H1 (cell line): ENCODE data around the gene NSDHL. TPM values are rescaled to one million over a fixed set of nuclear protein-coding genes. Genes with fewer than 3 reads are reported as not detected.

Source experiments
- CTCF ChIA-PET: fragments of 300-600 bp; sonication (Branson Sonifier 250); formaldehyde crosslinking; loops from one replicate; lab custom pipeline; 2021; ENCODE audit not compliant: partially characterized antibody; lab: Charles Lee
- POLR2A ChIA-PET: fragments of 300-600 bp; sonication (Branson Sonifier 250); formaldehyde crosslinking; loops from one replicate; lab custom pipeline; 2021; ENCODE audit warnings: inconsistent platforms; ENCODE audit not compliant: partially characterized antibody; lab: Charles Lee
- DNase-seq, 2 experiments: peaks; one replicate each; pipeline versions ENCODE4 v3.0.0 to v3.0.0-alpha.2; 2010 to 2022; ENCODE audit warnings: low spot score in 2 of 2, low read depth in 1 of 2, mixed read lengths in 1 of 2
- FAIRE-seq: peaks from 2 replicates; lab custom pipeline; 2011; peaks lifted over from hg19 to GRCh38; lab: Jason Lieb, UNC
- H2AFZ ChIP-seq: 2 replicates; pipeline ENCODE4 v1.8.1; 2012; ENCODE audit warnings: low read length, inconsistent platforms
- H2AK5ac ChIP-seq: 2 replicates; pipeline ENCODE4 v1.6.1; 2013; ENCODE audit warnings: low read depth, low read length
- H2BK120ac ChIP-seq: replicated peaks from 2 replicates; pipeline ENCODE3; 2013; ENCODE audit warnings: low read depth, low read length, inconsistent platforms
- H2BK12ac ChIP-seq: 2 replicates; pipeline ENCODE4 v1.6.1; 2013; ENCODE audit warnings: low read depth, low read length
- H2BK15ac ChIP-seq: 2 replicates; pipeline ENCODE4 v1.6.1; 2013; ENCODE audit warnings: low read length
- H2BK20ac ChIP-seq: 2 replicates; pipeline ENCODE4 v1.6.1; 2013; ENCODE audit warnings: low read length
- H2BK5ac ChIP-seq: 2 replicates; pipeline ENCODE4 v1.6.1; 2013; ENCODE audit warnings: low read depth, low read length
- H3K14ac ChIP-seq: 2 replicates; pipeline ENCODE4 v1.6.1; 2013; ENCODE audit warnings: inconsistent platforms; ENCODE audit not compliant: insufficient read length
- H3K18ac ChIP-seq: 2 replicates; pipeline ENCODE4 v1.6.1; 2013; ENCODE audit warnings: low read length; ENCODE audit errors: extremely low read depth
- H3K23ac ChIP-seq: 2 replicates; pipeline ENCODE4 v1.6.1; 2013; ENCODE audit warnings: inconsistent platforms; ENCODE audit not compliant: insufficient read length
- H3K23me2 ChIP-seq: 2 replicates; pipeline ENCODE4 v1.6.1; 2013; ENCODE audit warnings: low read depth, low read length
- H3K27ac ChIP-seq: 2 replicates; pipeline ENCODE4 v1.6.1; 2011; ENCODE audit warnings: low read depth, low read length, inconsistent platforms
- H3K27me3 ChIP-seq, 4 experiments: replicated peaks in 1 of 4; 1 replicate in 1 of 4; 2 replicates in 3 of 4; pipeline versions ENCODE4 v1.6.1 to v1.8.1; 2011 to 2013; ENCODE audit warnings: low read length in 3 of 4, mild to moderate bottlenecking in 3 of 4, inconsistent platforms in 2 of 4, mixed read lengths in 2 of 4, moderate library complexity in 1 of 4; ENCODE audit not compliant: control insufficient read depth in 3 of 4, insufficient read depth in 3 of 4; ENCODE audit errors: extremely low read depth in 1 of 4
- H3K36me3 ChIP-seq, 4 experiments: 2 replicates each; pipeline versions ENCODE4 v1.6.1 to v1.8.1; 2011 to 2013; ENCODE audit warnings: mild to moderate bottlenecking in 4 of 4, low read length in 3 of 4, moderate library complexity in 2 of 4, control low read depth in 1 of 4, inconsistent platforms in 1 of 4; ENCODE audit not compliant: insufficient read depth in 4 of 4, control insufficient read depth in 2 of 4
- H3K4ac ChIP-seq: replicated peaks from 2 replicates; pipeline ENCODE3; 2013; ENCODE audit warnings: low read length, low read depth, mixed read lengths, inconsistent platforms; ENCODE audit not compliant: insufficient read length
- H3K4me1 ChIP-seq, 4 experiments: replicated peaks in 1 of 4; 1 replicate in 1 of 4; 2 replicates in 3 of 4; pipeline versions ENCODE4 v1.6.1 to v1.8.1; 2011 to 2013; ENCODE audit warnings: low read length in 3 of 4, inconsistent platforms in 2 of 4, mixed read lengths in 1 of 4; ENCODE audit not compliant: insufficient read depth in 4 of 4, control insufficient read depth in 3 of 4
- H3K4me2 ChIP-seq, 2 experiments: 2 replicates each; pipeline versions ENCODE4 v1.6.1 to v1.8.1; 2011 to 2013; ENCODE audit warnings: low read depth in 2 of 2, low read length in 2 of 2, control low read depth in 1 of 2, inconsistent platforms in 1 of 2, mild to moderate bottlenecking in 1 of 2; ENCODE audit not compliant: insufficient read depth in 1 of 2
- H3K4me3 ChIP-seq, 4 experiments: fragments of 200-600, 300-600 bp in 1 of 4; sonication (generic), shearing (Covaris generic), sonication (Bioruptor Twin) in 1 of 4; 2 replicates each; pipeline versions ENCODE4 v1.5.1 to v1.8.1; 2011 to 2016; ENCODE audit warnings: low read length in 4 of 4, low read depth in 3 of 4, control low read depth in 2 of 4, inconsistent platforms in 2 of 4, mild to moderate bottlenecking in 2 of 4, mixed read lengths in 1 of 4, moderate library complexity in 1 of 4; ENCODE audit not compliant: insufficient read depth in 2 of 4; ENCODE audit errors: extremely low read depth in 1 of 4
- H3K56ac ChIP-seq: replicated peaks from 2 replicates; pipeline ENCODE3; 2013; ENCODE audit warnings: low read depth, mild to moderate bottlenecking, mixed read lengths, low read length, inconsistent platforms; ENCODE audit not compliant: insufficient read length
- H3K79me1 ChIP-seq: 2 replicates; pipeline ENCODE4 v1.6.1; 2013; ENCODE audit warnings: low read depth, low read length, control low read depth
- H3K79me2 ChIP-seq, 2 experiments: 2 replicates each; pipeline versions ENCODE4 v1.6.1 to v1.8.1; 2012 to 2013; ENCODE audit warnings: low read length in 2 of 2, mild to moderate bottlenecking in 2 of 2, inconsistent platforms in 1 of 2; ENCODE audit not compliant: insufficient read depth in 2 of 2, control insufficient read depth in 1 of 2
- H3K9ac ChIP-seq, 4 experiments: replicated peaks in 1 of 4; 1 replicate in 1 of 4; 2 replicates in 3 of 4; pipeline versions ENCODE4 v1.6.1 to v1.8.1; 2011 to 2013; ENCODE audit warnings: low read depth in 3 of 4, low read length in 3 of 4, control low read depth in 2 of 4, mild to moderate bottlenecking in 2 of 4, moderate library complexity in 2 of 4, inconsistent platforms in 1 of 4; ENCODE audit errors: extremely low read depth in 1 of 4
- H3K9me3 ChIP-seq, 2 experiments: 2 replicates each; pipeline versions ENCODE4 v1.6.1 to v1.8.1; 2012 to 2013; ENCODE audit warnings: mild to moderate bottlenecking in 2 of 2, moderate library complexity in 2 of 2, control low read depth in 1 of 2, inconsistent platforms in 1 of 2, low read depth in 1 of 2, low read length in 1 of 2, mixed read lengths in 1 of 2; ENCODE audit not compliant: insufficient read depth in 2 of 2
- H4K20me1 ChIP-seq, 2 experiments: replicated peaks in 1 of 2; 2 replicates each; pipeline versions ENCODE3 to v1.8.1; 2011 to 2013; ENCODE audit warnings: inconsistent platforms in 2 of 2, low read length in 2 of 2, mild to moderate bottlenecking in 1 of 2; ENCODE audit not compliant: insufficient read depth in 2 of 2, control insufficient read depth in 1 of 2
- H4K5ac ChIP-seq: 2 replicates; pipeline ENCODE4 v1.6.1; 2013; ENCODE audit warnings: low read length, low read depth, mixed read lengths, inconsistent platforms; ENCODE audit not compliant: insufficient read length
- H4K8ac ChIP-seq: 2 replicates; pipeline ENCODE4 v1.8.0; 2013; ENCODE audit warnings: mild to moderate bottlenecking, moderate library complexity, low read length, inconsistent platforms; ENCODE audit not compliant: insufficient read depth; ENCODE audit errors: extremely low read depth
- H4K91ac ChIP-seq: replicated peaks from 2 replicates; pipeline ENCODE3; 2013; ENCODE audit warnings: low read length, mixed read lengths, inconsistent platforms; ENCODE audit not compliant: insufficient read length
- BACH1 ChIP-seq: IDR thresholded peaks from 2 replicates; pipeline ENCODE4 v1.6.1; 2012; ENCODE audit warnings: low read length, improper control_type of control experiment
- BRCA1 ChIP-seq: IDR thresholded peaks from 2 replicates; pipeline ENCODE4 v1.6.1; 2012; ENCODE audit warnings: low read depth, low read length, improper control_type of control experiment
- CTCF ChIP-seq, 3 experiments: IDR thresholded peaks; 1 replicate in 2 of 3; 2 replicates in 1 of 3; pipeline versions ENCODE4 v1.5.1 to v1.6.1; 2011; ENCODE audit warnings: low read length in 3 of 3, mild to moderate bottlenecking in 3 of 3, inconsistent platforms in 2 of 3, low read depth in 1 of 3, moderate library complexity in 1 of 3; ENCODE audit not compliant: insufficient read depth in 1 of 3; ENCODE audit errors: control extremely low read depth in 1 of 3
- GTF2F1 ChIP-seq: IDR thresholded peaks from 2 replicates; pipeline ENCODE4 v1.6.1; 2012; ENCODE audit warnings: low read depth, low read length, improper control_type of control experiment, borderline replicate concordance
- MAX ChIP-seq: IDR thresholded peaks from 2 replicates; pipeline ENCODE4 v1.6.1; 2012; ENCODE audit warnings: inconsistent platforms
- RAD21 ChIP-seq, 2 experiments: IDR thresholded peaks in 1 of 2; conservative IDR thresholded peaks in 1 of 2; 2 replicates each; pipeline ENCODE4 v1.6.1; 2011; ENCODE audit warnings: low read depth in 2 of 2, low read length in 2 of 2, improper control_type of control experiment in 1 of 2, inconsistent platforms in 1 of 2, mild to moderate bottlenecking in 1 of 2, moderate library complexity in 1 of 2
- WGBS, 2 experiments: shearing (Covaris generic) in 1 of 2; methylation state at CpG; one replicate each; pipeline versions ENCODE4 v1.1.6 to v1.1.7; 2013 to 2015; ENCODE audit warnings: low lambda C conversion rate in 2 of 2, mixed read lengths in 2 of 2, inconsistent platforms in 1 of 2, low coverage in 1 of 2, missing lambda C conversion rate in 1 of 2; ENCODE audit not compliant: insufficient replicate concordance in 2 of 2, insufficient coverage in 1 of 2, insufficient read length in 1 of 2; ENCODE audit errors: extremely low coverage in 1 of 2, missing lambda C conversion rate in 1 of 2; 5-methylcytosine and 5-hydroxymethylcytosine counted together
- polyA plus RNA-seq, 7 experiments: library from polyadenylated mRNA; depleted of rRNA in 3 of 7; stranded (reverse) in 5 of 7; unstranded in 2 of 7; fragments of >200 nt in 5 of 7; fragments of 200-250 nt in 2 of 7; gene quantifications; 1 replicate in 5 of 7; 2 replicates in 1 of 7; 4 replicates in 1 of 7; pipeline versions ENCODE4 v1.2.1 to v1.2.3, GENCODE V29; 2011 to 2013; ENCODE audit warnings: missing spikeins in 2 of 7, mixed read lengths in 2 of 7
- total RNA-seq: library from RNA; stranded (reverse); fragmentation: NEBNext Ultra II Directional; extraction: Animal tissue kit (Norgen Biotek cat#: 25700); gene quantifications from 2 replicates; pipeline ENCODE4 v1.2.1, GENCODE V29; 2021

NSDHL gene
- total and polyA plus RNA-seq, 2 of the 8 experiments (the other 6 are each of a cell fraction or from before 2014, with no cell fraction given), result 31.5 to 34.6 TPM

GRCh38 chrX:152893980-152894610 is 63.2 kb downstream of the NSDHL start:
- Histone ChIP-seq H4K8ac (no peak overlapping the region; the same call in 1 of the 2 replicates), H4K5ac (no peak overlapping the region), H3K36me3 (no peaks in the 10 kb centered on the region), H2BK120ac (peak overlapping the region; percentile 29), H3K14ac (no peak overlapping the region), H2AFZ (no peak overlapping the region), H4K91ac (no peak overlapping the region), H3K56ac (no peak overlapping the region), H4K20me1 (no peaks in the 10 kb centered on the region), H3K27me3 (peaks cover 0 to 2% (median 0%) of the 10 kb centered on the region in 4 experiments; a peak in 2 of 7 replicates), H2BK5ac (peak overlapping the region; percentile 40; the same call in 1 of the 2 replicates), H3K27ac (no peak overlapping the region), H2BK20ac (no peak overlapping the region), H3K23me2 (peaks cover 2% of the 10 kb centered on the region; the same call in 1 of the 2 replicates), H3K79me1 (no peaks in the 10 kb centered on the region), H3K9ac (no peak overlapping the region), H2BK15ac (peak overlapping the region; percentile 81; the same call in 1 of the 2 replicates), H3K4me2 (no peak overlapping the region), H3K4me3 (no peak overlapping the region), H3K4ac (no peak overlapping the region), H3K79me2 (no peaks in the 10 kb centered on the region), H3K18ac (peak overlapping the region; percentile 71), H3K23ac (no peak overlapping the region), H3K4me1 (peaks cover 6 to 41% (median 23%) of the 10 kb centered on the region in 4 experiments), H2AK5ac (no peak overlapping the region), H3K9me3 (no peaks in the 10 kb centered on the region), H2BK12ac (peak overlapping the region; percentile 68; the same call in 1 of the 2 replicates)
- DNase-seq (no peak), FAIRE-seq (no peak)
- CTCF ChIA-PET, result interaction anchor here (0.6 to 3.1 kb wide), 8 partner anchors 10 to 33 kb away, joined by 3 to 21 read pairs (median 6); no protein-coding TSS in a partner anchor
- POLR2A ChIA-PET, result interaction anchor here (1.1 to 1.3 kb wide), 2 partner anchors 10 to 12 kb away, joined by 3 read pairs; no protein-coding TSS in a partner anchor
- WGBS, 2 experiments, result 90% methylated on average over 8 of the region's 9 CpGs; no CpG with 5 or more reads in 1 of the 2 experiments
- TF ChIP-seq RAD21 (IDR thresholded peaks at IDR 0.05 in 1 of 2, conservative IDR thresholded peaks at IDR 0.05 in 1 of 2; ENCODE audit: low read depth in 2 of 2, low read length in 2 of 2) (no peak), BACH1 (no peak), GTF2F1 (no peak), BRCA1 (no peak), MAX (no peak), CTCF (IDR thresholded peaks at IDR 0.05; ENCODE audit: control extremely low read depth in 1 of 3, insufficient read depth in 1 of 3, low read depth in 1 of 3, low read length in 3 of 3) (no peak)
